Thyroid gland (tissue), 4 donors: Measurements from ENCODE around the gene STOX1. TPM values are rescaled to one million over a fixed set of nuclear protein-coding genes. Genes with fewer than 3 reads are reported as not detected.

ENCODE experiments used
- DNase-seq, 2 donors: peaks; one replicate each; pipeline ENCODE4 v3.0.0-alpha.2; 2019
- H3K27ac ChIP-seq, 3 donors: fragments of 200-600 bp; sonication (generic); 1 replicate in 2 of 3; 2 replicates in 1 of 3; pipeline ENCODE4 v1.5.1; 2016 to 2019; ENCODE audit warnings: mild to moderate bottlenecking in 1 of 3, moderate library complexity in 1 of 3
- H3K27me3 ChIP-seq: fragments of 200-600 bp; sonication (generic); one replicate; pipeline ENCODE4 v1.5.1; 2019
- H3K36me3 ChIP-seq, 2 donors: fragments of 200-600 bp; sonication (generic); one replicate each; pipeline ENCODE4 v1.5.1; 2016 to 2019
- H3K4me1 ChIP-seq, 2 donors: fragments of 200-600 bp; sonication (generic); one replicate each; pipeline ENCODE4 v1.5.1; 2017 to 2019
- H3K4me3 ChIP-seq, 3 donors: fragments of 200-600 bp; sonication (generic); replicated peaks in 1 of 3; 1 replicate in 2 of 3; 2 replicates in 1 of 3; pipeline ENCODE4 v1.5.1; 2016; ENCODE audit warnings: mild to moderate bottlenecking in 1 of 3
- H3K9me3 ChIP-seq: fragments of 200-600 bp; sonication (generic); one replicate; pipeline ENCODE4 v1.5.1; 2017
- CTCF ChIP-seq, 6 experiments: fragments of 200-600 bp in 3 of 6; fragments of 450-650 bp in 3 of 6; sonication (generic) in 3 of 6; IDR thresholded peaks; one replicate each; pipeline ENCODE4 v1.5.1; 2016 to 2019; ENCODE audit warnings: antibody characterized with exemption in 6 of 6, mild to moderate bottlenecking in 2 of 6, inconsistent platforms in 1 of 6, moderate library complexity in 1 of 6
- POLR2A ChIP-seq, 2 donors: fragments of 450-650 bp; IDR thresholded peaks; one replicate each; pipeline ENCODE4 v1.6.1; 2017; ENCODE audit warnings: antibody characterized with exemption in 2 of 2, mild to moderate bottlenecking in 2 of 2, moderate library complexity in 1 of 2
- WGBS, 2 donors: methylation state at CpG; one replicate each; pipeline ENCODE4 v1.1.5; 2017; 5-methylcytosine and 5-hydroxymethylcytosine counted together
- intact Hi-C: fragments of 100-400 bp; cut with DNase I; formaldehyde crosslinking; loops from one replicate; pipeline ENCODE4 v1.15.1; 2023
- total RNA-seq, 4 donors: library from RNA; depleted of rRNA; stranded (reverse); fragments of >200 nt; gene quantifications; one replicate each; pipeline ENCODE4 v1.2.3, GENCODE V29; 2016

STOX1 gene
- total RNA-seq, 4 donors from 2014 or later: 8.5 to 14.9 (median 10.0) TPM

- DNase-seq: peak; percentile 38 to 44
- peak overlapping the region; percentile 80 to 83 (median 82) for H3K27ac ChIP-seq
- no peak for TF ChIP-seq POLR2A (IDR thresholded peaks at IDR 0.05)
- TF ChIP-seq CTCF (IDR thresholded peaks at IDR 0.05): no peak
- no peak overlapping the region for H3K4me3 ChIP-seq
- no peaks in the 10 kb centered on the region for H3K36me3 ChIP-seq
- peaks cover 29 to 33% of the 10 kb centered on the region in 2 donors for H3K4me1 ChIP-seq
- no peaks in the 10 kb centered on the region for H3K9me3 ChIP-seq
- no peaks in the 10 kb centered on the region for H3K27me3 ChIP-seq
- 39 to 46% methylated on average over 6 of the region's 6 CpGs for WGBS, 2 donors
- intact Hi-C loops: no loop called here
These were observed 43.9 kb downstream of the STOX1 start for GRCh38 chr10:68871105-68871711.

GRCh38 chr10:68871731-68872342, 44.5 kb downstream of the STOX1 start:
- WGBS, 2 donors: 19 to 26% methylated on average over 5 of the region's 5 CpGs
- H3K27ac ChIP-seq: peak overlapping the region; percentile 80 to 95 (median 95)

GRCh38 chr10:68876246-68877138, 49.2 kb downstream of the STOX1 start:
- intact Hi-C loops: no loop called here
- H3K4me3 ChIP-seq: no peak overlapping the region
- peaks cover 19 to 34% of the 10 kb centered on the region in 2 donors for H3K4me1 ChIP-seq
- WGBS, 2 donors: 47 to 48% methylated on average over 15 of the region's 15 CpGs
- H3K9me3 ChIP-seq: no peaks in the 10 kb centered on the region
- H3K36me3 ChIP-seq: no peaks in the 10 kb centered on the region
- H3K27ac ChIP-seq: peak overlapping the region; percentile 55 to 85 (median 83)
- DNase-seq: peak; percentile 42 to 45
- TF ChIP-seq CTCF (IDR thresholded peaks at IDR 0.05): no peak
- TF ChIP-seq POLR2A (IDR thresholded peaks at IDR 0.05): no peak
- no peaks in the 10 kb centered on the region for H3K27me3 ChIP-seq

More at GRCh38 chr10:68871731-68872342, 44.5 kb downstream of the STOX1 start:
- Histone ChIP-seq H3K4me3 (no peak overlapping the region), H3K9me3 (no peaks in the 10 kb centered on the region), H3K36me3 (no peaks in the 10 kb centered on the region), H3K4me1 (peaks cover 32 to 38% of the 10 kb centered on the region in 2 donors), H3K27me3 (no peaks in the 10 kb centered on the region)
- intact Hi-C loops: no loop called here
- TF ChIP-seq CTCF (IDR thresholded peaks at IDR 0.05): peak in 1 of 6 experiments; percentile 16
- TF ChIP-seq POLR2A (IDR thresholded peaks at IDR 0.05): peak in 1 of 2 donors; percentile 37
- peak; percentile 53 to 55 for DNase-seq

- no peak for DNase-seq
- whole genome bisulfite sequencing, 2 donors: 93% methylated on average over 1 of the region's 1 CpG
- Histone ChIP-seq H3K4me3 (no peak overlapping the region), H3K36me3 (no peaks in the 10 kb centered on the region), H3K27me3 (no peaks in the 10 kb centered on the region), H3K4me1 (peaks cover 14 to 29% of the 10 kb centered on the region in 2 donors), H3K9me3 (no peaks in the 10 kb centered on the region), H3K27ac (peak overlapping the region in 2 of 3 donors; percentile 83 to 85)
- TF ChIP-seq CTCF (IDR thresholded peaks at IDR 0.05) (no peak), POLR2A (IDR thresholded peaks at IDR 0.05) (no peak)
- intact Hi-C loops: no loop called here
These were observed 50.3 kb downstream of the STOX1 start for GRCh38 chr10:68877482-68878110.
